Skeletal muscle cell (primary cell): ENCODE results near the gene SLCO1A2.

Experiments
- DNase-seq: peaks from one replicate; pipeline ENCODE4 v3.0.0-alpha.2; 2010; ENCODE audit warnings: low read depth
- H3K4me3 ChIP-seq: 2 replicates; pipeline ENCODE4 v1.5.1; 2011; ENCODE audit warnings: low read depth, mild to moderate bottlenecking, control low read depth, low read length, moderate library complexity

Gene SLCO1A2

GRCh38 chr12:21336656-21337055 lies 1.9 kb upstream of the SLCO1A2 start:
- DNase-seq = no peak

GRCh38 chr12:21330682-21331253 lies 3.9 kb downstream of the SLCO1A2 start:
- DNase-seq = no peak

More at GRCh38 chr12:21336656-21337055, 1.9 kb upstream of the SLCO1A2 start:
- no peak overlapping the region for H3K4me3 ChIP-seq

GRCh38 chr12:21328578-21328977 lies 6.1 kb downstream of the SLCO1A2 start:
- no peak overlapping the region for H3K4me3 ChIP-seq
- DNase-seq = no peak

More at GRCh38 chr12:21330682-21331253, 3.9 kb downstream of the SLCO1A2 start:
- no peak overlapping the region for H3K4me3 ChIP-seq

DNA sequence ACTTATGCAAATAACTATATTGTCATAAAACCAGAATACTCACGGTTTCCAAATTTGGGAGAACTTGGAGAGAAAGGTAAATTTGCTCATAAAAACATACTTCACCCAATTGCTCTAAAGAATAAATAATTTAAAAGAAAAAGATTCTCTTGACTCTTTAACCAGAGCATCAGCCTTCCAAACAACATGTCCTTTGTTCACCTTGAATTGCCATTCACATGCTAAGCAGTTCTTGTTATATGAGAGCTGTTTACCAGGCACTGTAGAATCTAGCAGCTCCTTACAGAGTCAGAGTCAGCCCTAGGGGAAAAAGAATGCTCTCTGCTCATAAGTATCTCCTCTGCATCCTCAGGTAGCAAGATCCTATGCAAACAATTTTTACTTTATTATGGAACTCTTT lies 10.2 kb downstream of the SLCO1A2 start:
- no peak overlapping the region for H3K4me3 ChIP-seq
- DNase-seq = no peak

- DNase-seq = no peak
- H3K4me3 ChIP-seq = no peak overlapping the region
Observed at GRCh38 chr12:21323736-21324135, 11.0 kb downstream of the SLCO1A2 start.

DNA sequence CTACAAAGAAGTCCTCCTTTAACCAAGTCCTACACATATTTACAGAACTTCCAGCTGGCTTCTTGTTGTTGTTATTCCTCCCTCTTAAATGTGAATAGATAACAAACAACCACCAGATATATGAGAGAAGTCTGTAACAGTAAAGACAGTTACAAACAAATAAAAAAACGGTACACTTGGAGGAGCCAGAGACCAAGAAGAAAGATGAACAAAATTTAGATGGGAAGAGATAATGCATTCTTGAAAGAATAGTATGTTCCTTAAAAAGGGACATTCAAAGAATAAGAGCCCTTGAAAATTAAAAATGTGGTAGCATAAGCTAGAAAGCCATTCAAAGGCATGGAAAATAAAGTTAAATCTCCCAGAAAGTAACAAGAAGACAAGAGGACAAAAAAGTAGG lies 25.9 kb downstream of the SLCO1A2 start:
- DNase-seq = no peak
- no peak overlapping the region for H3K4me3 ChIP-seq

DNA sequence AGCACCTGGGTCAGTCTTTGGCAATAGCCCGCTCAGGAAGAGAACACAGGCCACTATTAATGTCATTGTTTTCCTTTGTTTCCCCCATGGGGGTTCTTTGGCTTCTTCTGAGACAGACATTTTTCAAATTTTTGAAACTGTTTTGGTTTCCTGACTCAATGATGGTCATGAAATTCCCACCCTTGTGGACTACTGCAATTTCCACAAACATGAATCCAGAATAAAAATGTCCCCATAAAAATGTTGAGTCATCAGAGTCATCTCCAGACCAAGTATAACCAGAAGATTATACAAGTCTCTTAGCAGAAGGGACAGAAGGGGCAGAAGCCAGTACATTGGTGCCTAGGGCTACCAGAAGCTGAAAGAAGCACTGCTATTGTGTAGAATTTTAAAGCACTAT lies 29.1 kb downstream of the SLCO1A2 start:
- H3K4me3 ChIP-seq = no peak overlapping the region
- DNase-seq = no peak

DNA sequence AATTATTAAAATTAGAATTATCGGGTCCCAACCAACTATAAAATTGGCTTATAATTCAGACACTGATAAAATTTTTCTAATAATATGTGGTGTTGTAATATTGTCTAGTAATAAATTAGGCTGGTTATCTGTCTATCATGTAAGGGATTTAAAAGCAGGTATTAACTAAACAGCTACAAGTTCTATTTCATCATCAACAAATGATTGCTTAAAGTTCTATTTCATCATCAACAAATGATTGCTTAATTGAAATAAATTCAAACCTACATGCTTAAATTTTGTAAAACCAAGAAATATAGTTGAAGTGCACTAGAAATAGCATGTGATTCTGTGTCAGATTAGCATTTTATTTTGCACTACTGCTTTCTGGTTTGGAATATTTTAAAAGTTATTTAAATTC lies 34.1 kb downstream of the SLCO1A2 start:
- H3K4me3 ChIP-seq = no peak overlapping the region
- DNase-seq = no peak

DNA sequence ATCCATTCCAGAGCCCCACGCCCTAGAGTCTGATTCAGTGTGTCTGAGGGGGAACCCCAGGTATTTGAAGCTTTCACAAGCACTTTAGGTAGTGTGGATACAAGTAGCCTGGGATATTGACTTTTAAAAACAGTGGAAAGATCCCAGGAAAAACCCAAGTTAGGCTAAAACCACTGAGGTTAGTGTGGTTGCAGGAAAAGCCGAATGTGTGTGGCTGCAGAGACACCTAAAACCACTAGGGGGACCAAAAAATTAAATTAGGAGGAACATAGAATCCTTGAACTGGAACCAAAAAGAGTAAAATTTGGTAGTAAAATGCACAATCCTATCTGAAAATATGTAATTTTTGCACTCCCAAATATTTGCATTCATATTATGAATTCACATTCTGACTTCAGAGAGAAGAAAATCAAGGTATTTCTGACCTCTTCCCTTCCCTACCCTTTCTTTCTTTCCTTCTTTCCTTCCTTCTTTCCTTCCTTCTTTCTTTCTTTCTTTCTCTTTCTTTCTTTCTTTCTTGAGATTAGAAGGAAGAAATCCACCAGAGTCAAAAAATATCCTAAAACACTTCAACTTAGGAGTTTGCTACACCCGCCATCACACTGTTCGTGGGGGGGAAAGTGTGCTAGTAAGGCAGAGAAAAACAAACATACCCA lies 37.8 kb downstream of the SLCO1A2 start:
- DNase-seq = no peak
- H3K4me3 ChIP-seq = no peak overlapping the region

DNA sequence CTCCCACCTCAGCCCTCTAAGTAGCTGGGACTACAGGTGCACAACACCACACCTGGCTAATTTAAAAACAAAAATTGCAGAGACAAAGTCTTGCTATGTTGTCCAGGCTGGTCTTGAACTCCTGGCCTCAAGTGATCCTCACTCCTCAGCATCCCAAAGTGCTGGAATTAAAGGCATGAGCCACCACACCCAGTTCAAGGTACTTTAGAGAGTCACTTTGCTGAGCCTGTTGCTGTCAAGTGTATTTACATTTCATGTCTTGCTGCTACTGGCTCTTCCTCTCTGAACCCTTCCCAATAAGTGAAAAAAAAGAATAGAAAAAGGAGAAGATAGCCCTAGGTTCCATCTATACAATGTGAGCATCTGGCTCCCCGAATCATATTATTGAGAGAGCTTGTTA lies 38.4 kb downstream of the SLCO1A2 start:
- no peak overlapping the region for H3K4me3 ChIP-seq
- no peak for DNase-seq

GRCh38 chr12:21294176-21294575 lies 40.5 kb downstream of the SLCO1A2 start:
- H3K4me3 ChIP-seq = no peak overlapping the region
- DNase-seq = no peak

- DNase-seq = no peak
- H3K4me3 ChIP-seq = no peak overlapping the region
Observed at GRCh38 chr12:21292111-21292510, 42.6 kb downstream of the SLCO1A2 start.

- no peak for DNase-seq
- H3K4me3 ChIP-seq = no peak overlapping the region
Observed at GRCh38 chr12:21289698-21290097, 45.0 kb downstream of the SLCO1A2 start.

- H3K4me3 ChIP-seq = no peak overlapping the region
- DNase-seq = no peak
Observed at GRCh38 chr12:21276826-21277225, 57.9 kb downstream of the SLCO1A2 start.

DNA sequence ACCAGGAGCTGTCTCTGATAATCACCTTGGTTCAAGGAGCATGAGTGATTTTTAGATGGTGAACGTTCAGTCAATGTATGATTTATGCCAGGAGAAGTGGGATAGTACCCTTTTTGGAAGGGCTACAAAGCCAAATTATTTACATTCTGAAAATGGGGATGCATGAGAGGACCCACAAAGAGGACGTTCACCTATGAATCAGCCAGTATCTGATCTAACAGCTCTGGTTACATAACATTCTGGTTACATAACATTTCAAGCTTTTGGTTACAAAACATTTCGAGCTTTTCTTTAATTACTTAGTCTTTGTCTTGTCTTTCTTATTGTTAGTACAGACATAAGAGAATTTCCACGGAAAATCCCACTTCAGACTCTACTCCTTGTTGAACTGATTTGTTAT lies 68.8 kb downstream of the SLCO1A2 start:
- no peak overlapping the region for H3K4me3 ChIP-seq
- DNase-seq = no peak

DNA sequence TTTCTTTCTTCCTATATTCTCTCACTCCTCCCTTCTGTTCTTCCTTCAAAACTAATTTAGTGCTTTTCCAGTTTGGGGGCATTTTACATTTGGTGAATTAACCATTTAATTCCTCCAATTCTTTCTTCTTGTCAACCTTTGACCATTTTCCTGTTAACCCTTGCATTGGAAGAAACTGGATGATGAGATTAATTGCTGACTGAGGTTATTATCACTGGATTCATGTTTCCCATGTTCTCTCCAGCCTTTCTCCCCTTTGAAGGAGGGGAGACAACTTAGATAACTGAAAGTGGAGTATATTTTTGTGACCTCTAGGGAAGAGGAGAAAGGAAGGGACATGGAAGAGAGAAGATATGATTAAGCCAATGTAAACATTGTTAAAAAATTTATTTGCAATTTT lies 70.5 kb downstream of the SLCO1A2 start:
- no peak overlapping the region for H3K4me3 ChIP-seq
- DNase-seq = no peak

- no peak for DNase-seq
- no peak overlapping the region for H3K4me3 ChIP-seq
Observed at GRCh38 chr12:21257172-21257571, 77.5 kb downstream of the SLCO1A2 start.

DNA sequence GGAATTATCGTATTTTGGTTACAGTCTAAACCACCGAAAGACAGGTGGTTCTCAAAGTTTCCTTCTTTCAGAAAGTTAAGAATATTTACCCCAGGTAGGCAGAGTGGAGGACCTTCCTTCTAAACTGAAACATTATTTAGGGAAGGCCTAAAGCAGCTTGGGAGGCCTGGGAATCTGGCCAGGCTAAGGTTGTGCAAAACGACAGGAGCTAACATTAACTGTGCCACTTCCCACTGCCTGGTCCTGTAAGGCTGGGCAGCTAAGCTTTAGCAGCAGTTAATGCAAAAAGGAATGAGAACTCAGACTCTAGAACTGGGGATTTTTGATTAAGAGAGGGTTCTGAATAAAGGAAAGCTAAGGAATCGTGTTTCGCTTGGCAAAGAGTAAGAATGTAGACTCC lies 82.6 kb downstream of the SLCO1A2 start:
- DNase-seq = no peak
- H3K4me3 ChIP-seq = no peak overlapping the region

DNA sequence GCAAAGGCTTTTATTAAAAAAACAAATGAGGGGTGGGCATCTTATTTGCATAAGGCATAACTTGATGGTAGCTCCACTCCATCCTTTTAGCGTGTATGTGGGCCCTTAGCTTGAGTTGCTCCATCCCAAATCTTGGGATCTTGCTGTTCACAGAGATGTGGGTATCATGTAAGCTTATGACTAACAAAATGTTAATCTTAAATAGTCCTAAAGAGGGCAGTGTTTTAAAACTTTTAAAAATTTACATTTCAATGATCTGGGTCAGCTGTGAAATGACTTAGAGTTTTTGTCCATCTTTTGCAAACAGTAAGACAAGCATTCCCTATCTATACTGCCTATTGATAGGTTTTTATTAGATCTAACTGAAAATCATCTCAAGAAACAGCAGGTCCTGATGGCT lies 86.0 kb downstream of the SLCO1A2 start:
- DNase-seq = no peak

GRCh38 chr12:21239866-21240265 lies 94.9 kb downstream of the SLCO1A2 start:
- H3K4me3 ChIP-seq = no peak overlapping the region
- no peak for DNase-seq

More for the DNA sequence above, 86.0 kb downstream of the SLCO1A2 start:
- H3K4me3 ChIP-seq = no peak overlapping the region

- no peak overlapping the region for H3K4me3 ChIP-seq
- DNase-seq = no peak
Observed at GRCh38 chr12:21234395-21234794, 100.3 kb downstream of the SLCO1A2 start.
